ENCODE measurements around the gene MAPRE2.

The MAPRE2 gene

DNA sequence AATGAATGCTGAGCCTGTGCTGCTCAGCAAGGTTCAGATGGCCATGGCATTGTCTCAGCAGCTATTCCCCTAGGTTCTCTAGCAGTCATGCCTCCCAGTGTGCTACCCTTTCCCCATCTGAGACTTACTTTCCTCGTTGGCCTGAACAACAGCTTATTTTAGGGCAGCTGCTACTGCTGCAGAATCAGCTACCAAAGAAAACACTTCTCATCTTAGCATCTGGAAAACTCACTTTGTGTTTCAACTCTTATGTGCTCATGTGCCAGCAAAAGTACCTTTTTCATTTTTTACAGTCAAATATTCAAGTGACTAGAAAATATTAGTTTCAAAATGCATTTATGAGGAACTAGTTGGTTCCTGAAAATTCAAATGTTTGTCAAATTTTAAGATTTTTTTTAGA is 139.2 kb downstream of the MAPRE2 start:
- DNase-seq (ENCODE audit: low read depth in 2 of 2) = no peak

DNA sequence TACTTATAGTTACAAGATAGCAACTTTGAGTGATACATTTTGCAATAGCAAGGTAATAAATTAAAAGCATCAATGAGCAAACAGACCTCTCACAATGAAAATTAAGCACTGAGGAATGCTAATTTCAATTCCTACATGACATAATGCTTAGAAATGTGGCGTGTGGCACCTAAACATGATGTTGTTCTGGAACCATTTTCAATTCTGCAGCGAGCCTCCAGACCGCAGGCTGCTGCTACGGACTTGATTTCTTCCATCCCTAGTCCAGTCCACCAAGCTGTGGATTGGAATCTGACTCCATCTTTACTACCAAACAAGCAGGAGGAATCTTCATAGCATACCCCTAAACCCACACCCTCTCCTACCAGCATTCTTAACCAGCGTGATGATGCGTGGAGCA is 140.9 kb downstream of the MAPRE2 start:
- DNase-seq (ENCODE audit: low read depth in 2 of 2) = no peak

- no peak for DNase-seq (ENCODE audit: low read depth in 2 of 2)
Observed at GRCh38 chr18:35183886-35184285, 142.7 kb downstream of the MAPRE2 start.

- DNase-seq (ENCODE audit: low read depth in 2 of 2) = no peak
Observed at GRCh38 chr18:35185771-35186170, 144.6 kb downstream of the MAPRE2 start.

GRCh38 chr18:35186291-35187034 is 145.2 kb downstream of the MAPRE2 start:
- DNase-seq (ENCODE audit: low read depth in 2 of 2) = no peak

DNA sequence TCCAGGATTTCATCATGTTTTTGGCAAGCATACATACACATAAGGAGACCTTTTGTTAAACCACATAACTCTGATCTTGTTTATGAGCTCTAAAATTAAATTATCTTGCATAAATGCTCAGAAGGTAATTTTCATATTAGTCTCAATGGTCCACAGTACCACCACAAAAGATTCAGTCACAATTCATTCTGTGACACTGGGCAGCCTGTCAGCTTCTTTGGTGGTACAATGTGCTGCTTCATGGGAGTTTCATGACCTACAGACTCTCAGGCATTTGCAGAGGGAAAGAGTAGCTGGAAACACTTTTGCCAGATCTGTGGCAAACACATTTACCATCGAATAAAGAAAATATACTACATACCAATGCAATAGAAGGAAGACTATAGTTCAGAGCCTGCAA is 148.3 kb downstream of the MAPRE2 start:
- no peak for DNase-seq (ENCODE audit: low read depth in 2 of 2)

- DNase-seq (ENCODE audit: low read depth in 2 of 2) = no peak
Observed at GRCh38 chr18:35190948-35191697, 149.9 kb downstream of the MAPRE2 start.

GRCh38 chr18:35191698-35192025 is 150.4 kb downstream of the MAPRE2 start:
- no peak for DNase-seq (ENCODE audit: low read depth in 2 of 2)

DNA sequence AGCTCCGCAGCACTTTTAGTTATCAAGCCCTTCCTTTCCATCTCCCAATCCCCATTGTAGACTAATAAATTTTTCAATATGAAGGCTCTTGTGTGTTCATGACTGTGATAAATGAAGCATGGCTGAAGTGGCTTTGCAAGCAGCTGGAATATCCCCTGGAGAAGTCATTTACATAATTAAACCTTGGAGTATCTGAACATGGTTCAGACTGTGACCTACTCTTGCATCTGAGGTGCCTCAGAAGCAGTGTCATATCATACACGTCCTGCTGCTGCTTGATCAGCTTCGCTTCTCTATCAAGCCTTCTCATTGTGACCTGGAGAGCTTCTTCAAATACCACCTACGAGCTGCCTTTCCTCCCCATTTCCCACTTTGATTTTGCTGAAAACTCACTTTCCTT is 151.2 kb downstream of the MAPRE2 start:
- no peak for DNase-seq (ENCODE audit: low read depth in 2 of 2)

Data from stimulated activated CD8-positive, alpha-beta memory T cell treated with anti-CD3 and anti-CD28 coated beads, Interleukin-7, amount 100 ng/mL, for 4 hours (primary cell).